Neuronal stem cell (in vitro differentiated cells): ENCODE results near the gene HHIPL1.

Source experiments
- DNase-seq: peaks from one replicate; pipeline ENCODE4 v3.0.0-alpha.2; 2013; ENCODE audit warnings: low spot score
- H2AFZ ChIP-seq: one replicate; pipeline ENCODE4 v1.6.1; 2013; ENCODE audit warnings: mild to moderate bottlenecking, low read length, inconsistent platforms
- H2AK5ac ChIP-seq: 2 replicates; pipeline ENCODE4 v1.6.1; 2013; ENCODE audit warnings: low read depth, mild to moderate bottlenecking, inconsistent platforms, low read length, moderate library complexity, mixed read lengths
- H2BK120ac ChIP-seq: 2 replicates; pipeline ENCODE4 v1.6.1; 2013; ENCODE audit warnings: low read depth, mild to moderate bottlenecking, inconsistent platforms, low read length, moderate library complexity, mixed read lengths
- H2BK12ac ChIP-seq: one replicate; pipeline ENCODE4 v1.6.1; 2013; ENCODE audit warnings: low read length, inconsistent platforms
- H2BK15ac ChIP-seq: 2 replicates; pipeline ENCODE4 v1.6.1; 2013; ENCODE audit warnings: mild to moderate bottlenecking, low read length, inconsistent platforms, mixed read lengths
- H2BK5ac ChIP-seq: one replicate; pipeline ENCODE4 v1.6.1; 2013; ENCODE audit warnings: inconsistent platforms, mild to moderate bottlenecking, low read length, moderate library complexity
- H3K14ac ChIP-seq: one replicate; pipeline ENCODE4 v1.6.1; 2013; ENCODE audit warnings: low read length, inconsistent platforms
- H3K18ac ChIP-seq: 2 replicates; pipeline ENCODE4 v1.6.1; 2013; ENCODE audit warnings: low read length, inconsistent platforms
- H3K23ac ChIP-seq: 2 replicates; pipeline ENCODE4 v1.6.1; 2013; ENCODE audit warnings: low read depth, mild to moderate bottlenecking, mixed read lengths, low read length, inconsistent platforms; ENCODE audit not compliant: poor library complexity
- H3K27ac ChIP-seq: replicated peaks from 3 replicates; pipeline ENCODE4 v1.5.1; 2013; ENCODE audit warnings: low read length, inconsistent platforms
- H3K27me3 ChIP-seq, 3 experiments: 2 replicates each; pipeline ENCODE4 v1.6.1; 2013; ENCODE audit warnings: low read length in 3 of 3, mild to moderate bottlenecking in 2 of 3, inconsistent platforms in 1 of 3, low read depth in 1 of 3, mixed read lengths in 1 of 3, moderate library complexity in 1 of 3; ENCODE audit not compliant: control insufficient read depth in 3 of 3, insufficient read depth in 3 of 3
- H3K36me3 ChIP-seq, 2 donors: replicated peaks in 1 of 2; 2 replicates each; pipeline ENCODE4 v1.6.1; 2013; ENCODE audit warnings: low read length in 2 of 2; ENCODE audit not compliant: control insufficient read depth in 2 of 2, insufficient read depth in 2 of 2
- H3K4ac ChIP-seq: 2 replicates; pipeline ENCODE4 v1.6.1; 2013; ENCODE audit warnings: inconsistent platforms, mild to moderate bottlenecking, low read length, moderate library complexity
- H3K4me1 ChIP-seq, 2 donors: 1 replicate in 1 of 2; 2 replicates in 1 of 2; pipeline ENCODE4 v1.6.1; 2013; ENCODE audit warnings: low read length in 2 of 2, low read depth in 1 of 2; ENCODE audit not compliant: control insufficient read depth in 2 of 2, insufficient read depth in 1 of 2
- H3K4me2 ChIP-seq: one replicate; pipeline ENCODE4 v1.6.1; 2013; ENCODE audit warnings: mild to moderate bottlenecking, low read length, inconsistent platforms; ENCODE audit not compliant: insufficient read depth, poor library complexity, severe bottlenecking
- H3K4me3 ChIP-seq, 2 donors: 2 replicates each; pipeline ENCODE4 v1.5.1; 2013; ENCODE audit warnings: low read length in 2 of 2, mild to moderate bottlenecking in 2 of 2, inconsistent platforms in 1 of 2, moderate library complexity in 1 of 2
- H3K79me1 ChIP-seq: one replicate; pipeline ENCODE4 v1.6.1; 2013; ENCODE audit warnings: low read depth, mild to moderate bottlenecking, inconsistent platforms, low read length, moderate library complexity
- H3K9ac ChIP-seq: one replicate; pipeline ENCODE4 v1.6.1; 2013; ENCODE audit warnings: mild to moderate bottlenecking, low read depth, low read length, inconsistent platforms; ENCODE audit not compliant: poor library complexity
- H3K9me3 ChIP-seq, 2 donors: replicated peaks in 1 of 2; 2 replicates each; pipeline versions ENCODE3 to v1.6.1; 2013; ENCODE audit warnings: low read length in 2 of 2, mild to moderate bottlenecking in 2 of 2, inconsistent platforms in 1 of 2, low read depth in 1 of 2, mixed read lengths in 1 of 2, moderate library complexity in 1 of 2; ENCODE audit not compliant: control insufficient read depth in 2 of 2, insufficient read depth in 1 of 2
- H4K8ac ChIP-seq: one replicate; pipeline ENCODE4 v1.6.1; 2013; ENCODE audit warnings: low read depth, mild to moderate bottlenecking, inconsistent platforms, low read length, moderate library complexity
- H4K91ac ChIP-seq: one replicate; pipeline ENCODE4 v1.6.1; 2013; ENCODE audit warnings: low read length, low read depth, mild to moderate bottlenecking, inconsistent platforms; ENCODE audit not compliant: poor library complexity
- WGBS, 2 donors: extraction: QIAGEN DNeasy Blood & Tissue Kit; methylation state at CpG; one replicate each; pipeline ENCODE4 v1.1.7; 2013; ENCODE audit warnings: missing lambda C conversion rate in 2 of 2, mixed read lengths in 1 of 2; ENCODE audit not compliant: insufficient read length in 2 of 2, insufficient replicate concordance in 1 of 2; ENCODE audit errors: extremely low coverage in 2 of 2; 5-methylcytosine and 5-hydroxymethylcytosine counted together

HHIPL1 gene

DNA sequence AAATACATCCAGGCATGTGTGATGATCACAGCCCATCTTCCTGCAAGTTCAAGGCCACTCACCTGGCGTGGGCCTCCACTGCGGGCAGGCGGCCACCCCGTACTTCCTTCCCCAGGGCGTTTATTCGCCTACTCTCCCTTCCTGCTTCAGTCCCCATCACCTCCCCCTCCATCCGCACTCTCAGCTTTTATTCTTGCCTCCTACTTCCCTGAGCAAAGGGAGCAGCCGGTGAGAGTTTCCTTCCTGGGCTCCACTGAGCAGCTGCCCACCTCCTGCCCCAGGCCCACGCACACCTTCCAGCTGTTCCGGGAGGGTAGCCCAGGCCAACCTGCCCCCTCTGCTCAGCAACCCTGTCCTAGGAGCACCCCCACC is 43.3 kb downstream of the HHIPL1 start:
- Histone ChIP-seq H3K23ac (no peak overlapping the region), H3K27me3 (no peaks in the 10 kb centered on the region), H3K36me3 (peaks cover 0 to 4% of the 10 kb centered on the region in 2 donors), H3K4ac (no peak overlapping the region), H2AK5ac (peak overlapping the region; percentile 40), H2BK5ac (no peak overlapping the region), H3K4me1 (peaks cover 5 to 12% of the 10 kb centered on the region in 2 donors), H3K14ac (no peak overlapping the region), H2BK120ac (no peak overlapping the region), H3K9me3 (no peaks in the 10 kb centered on the region), H2BK15ac (peak overlapping the region; percentile 28), H3K18ac (no peak overlapping the region), H3K4me3 (no peak overlapping the region), H2BK12ac (no peak overlapping the region), H3K79me1 (no peaks in the 10 kb centered on the region), H4K91ac (no peak overlapping the region), H4K8ac (no peak overlapping the region), H3K9ac (no peak overlapping the region), H3K27ac (no peak overlapping the region), H3K4me2 (no peak overlapping the region), H2AFZ (no peak overlapping the region)
- WGBS, 2 donors = no CpG with 5 or more reads among the region's 10 CpGs
- DNase-seq = no peak

DNA sequence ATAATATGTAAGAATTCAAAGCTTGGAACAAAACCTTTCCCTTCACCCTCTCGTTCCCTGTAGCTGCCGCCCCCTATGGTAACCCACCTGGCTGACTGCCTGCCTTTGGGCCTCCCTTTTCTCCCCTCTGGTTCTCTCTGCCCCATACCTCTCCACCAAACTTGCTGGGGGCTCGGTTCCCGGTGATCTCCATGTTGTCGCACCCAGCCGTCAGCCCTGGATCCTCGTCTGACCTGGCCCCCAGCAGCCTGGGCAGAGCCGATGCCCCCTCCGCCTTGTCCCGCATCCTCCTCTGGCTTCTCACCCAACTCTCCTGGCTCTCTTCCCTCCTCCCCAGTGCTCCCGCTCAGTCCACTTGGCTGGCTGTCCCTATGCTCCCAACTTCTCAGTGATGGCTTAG is 43.7 kb downstream of the HHIPL1 start:
- no peak for DNase-seq
- H4K8ac ChIP-seq = no peak overlapping the region
- peaks cover 0 to 4% of the 10 kb centered on the region in 2 donors for H3K36me3 ChIP-seq
- no peak overlapping the region for H3K9ac ChIP-seq
- H3K27me3 ChIP-seq = no peaks in the 10 kb centered on the region
- no peaks in the 10 kb centered on the region for H3K79me1 ChIP-seq
- no peak overlapping the region for H2BK120ac ChIP-seq
- no peak overlapping the region for H2AFZ ChIP-seq
- H2AK5ac ChIP-seq = no peak overlapping the region
- H3K4me2 ChIP-seq = no peak overlapping the region
- H2BK12ac ChIP-seq = no peak overlapping the region
- no peak overlapping the region for H3K14ac ChIP-seq
- no peak overlapping the region for H3K27ac ChIP-seq
- H3K23ac ChIP-seq = no peak overlapping the region
- peaks cover 5 to 12% of the 10 kb centered on the region in 2 donors for H3K4me1 ChIP-seq
- H3K9me3 ChIP-seq = no peaks in the 10 kb centered on the region
- H4K91ac ChIP-seq = no peak overlapping the region
- H3K4ac ChIP-seq = no peak overlapping the region
- H2BK5ac ChIP-seq = no peak overlapping the region
- WGBS, 2 donors = no CpG with 5 or more reads among the region's 11 CpGs
- peak overlapping the region; percentile 28 for H2BK15ac ChIP-seq
- H3K18ac ChIP-seq = peak overlapping the region; percentile 84
- no peak overlapping the region for H3K4me3 ChIP-seq

DNA sequence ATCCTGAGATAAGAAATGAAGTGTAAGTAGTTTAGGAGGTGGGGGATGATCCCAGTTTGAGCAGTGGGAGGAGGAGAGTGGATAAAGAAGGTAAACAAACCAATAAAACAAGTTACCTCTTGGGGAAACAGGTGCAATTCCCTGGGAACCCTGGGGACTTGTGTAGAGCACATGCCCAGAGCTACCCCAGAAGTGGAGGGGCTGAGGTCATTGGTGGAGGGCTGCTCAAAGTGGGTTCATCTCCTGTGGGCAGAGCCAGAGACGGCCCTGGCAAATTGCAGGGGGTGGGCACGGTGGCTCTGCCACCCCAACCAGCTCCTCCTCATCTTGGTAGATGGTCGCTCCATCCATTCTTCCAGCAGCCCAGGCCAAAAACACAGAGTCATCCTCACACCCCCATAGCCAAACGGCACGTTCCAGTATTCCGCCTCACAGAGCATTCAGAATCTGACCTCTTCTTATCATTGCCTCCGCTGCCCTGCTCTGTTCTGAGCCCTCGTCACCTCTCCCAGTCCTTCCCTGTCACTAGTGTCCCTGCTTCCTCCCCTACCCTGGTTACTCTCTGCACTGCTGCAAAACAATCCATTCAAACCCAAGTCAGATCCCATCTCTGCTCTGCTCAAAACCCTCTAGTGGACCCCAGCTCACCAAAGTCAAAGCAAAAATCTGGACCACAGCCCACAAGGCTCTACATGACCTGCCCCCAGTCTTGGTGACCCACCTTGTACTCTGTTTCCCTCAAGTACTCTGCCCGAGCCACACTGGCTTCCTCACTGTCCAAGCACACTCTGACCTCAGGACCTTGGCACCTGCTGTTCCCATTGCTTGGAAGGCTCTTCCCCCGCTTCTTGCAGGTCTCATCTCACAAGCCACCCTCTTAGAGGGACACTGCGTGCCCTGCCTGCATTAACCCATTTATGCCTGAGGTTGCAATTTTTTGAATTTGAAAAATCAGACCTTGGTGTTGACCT is 44.6 kb downstream of the HHIPL1 start:
- Histone ChIP-seq H3K36me3 (peaks cover 0 to 4% of the 10 kb centered on the region in 2 donors), H3K27me3 (no peaks in the 10 kb centered on the region), H3K23ac (no peak overlapping the region), H3K27ac (no peak overlapping the region), H3K9ac (no peak overlapping the region), H3K4me1 (peaks cover 4 to 12% of the 10 kb centered on the region in 2 donors), H2BK120ac (no peak overlapping the region), H4K8ac (no peak overlapping the region), H3K14ac (no peak overlapping the region), H2BK15ac (no peak overlapping the region), H3K4me2 (no peak overlapping the region), H3K79me1 (no peaks in the 10 kb centered on the region), H3K18ac (no peak overlapping the region), H3K9me3 (no peaks in the 10 kb centered on the region), H2BK5ac (no peak overlapping the region), H2AFZ (no peak overlapping the region), H2BK12ac (no peak overlapping the region), H4K91ac (no peak overlapping the region), H2AK5ac (no peak overlapping the region), H3K4ac (no peak overlapping the region), H3K4me3 (no peak overlapping the region)
- DNase-seq = no peak
- WGBS, 2 donors = no CpG with 5 or more reads among the region's 11 CpGs

DNA sequence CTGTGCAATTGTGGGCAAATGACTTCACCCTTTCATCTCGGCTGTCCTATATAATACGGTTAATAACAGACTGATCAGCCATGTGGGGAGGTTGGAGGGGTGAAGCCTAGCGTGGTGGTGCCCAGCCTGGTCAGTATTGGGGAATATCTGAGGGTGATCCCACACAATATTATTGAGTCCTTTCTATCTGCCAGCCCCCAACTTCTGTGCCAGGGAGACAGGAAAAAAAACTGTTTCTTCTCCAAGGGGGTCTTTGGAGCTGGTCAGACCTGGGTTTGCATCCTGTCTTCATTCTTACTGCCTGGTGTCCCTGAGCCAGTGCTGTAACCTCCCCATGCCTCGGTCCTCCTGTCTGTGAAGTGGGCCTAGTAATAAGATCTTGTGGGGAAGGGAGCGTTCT is 45.7 kb downstream of the HHIPL1 start:
- Histone ChIP-seq H3K14ac (no peak overlapping the region), H2AK5ac (no peak overlapping the region), H3K9ac (no peak overlapping the region), H2BK12ac (no peak overlapping the region), H2BK15ac (no peak overlapping the region), H3K18ac (no peak overlapping the region), H4K91ac (no peak overlapping the region), H3K4ac (no peak overlapping the region), H2BK120ac (no peak overlapping the region), H4K8ac (no peak overlapping the region), H3K27me3 (no peaks in the 10 kb centered on the region), H2BK5ac (no peak overlapping the region), H3K4me1 (peaks cover 0 to 4% of the 10 kb centered on the region in 2 donors), H3K23ac (no peak overlapping the region), H3K4me3 (no peak overlapping the region), H2AFZ (no peak overlapping the region), H3K36me3 (peaks cover 0 to 4% of the 10 kb centered on the region in 2 donors), H3K27ac (no peak overlapping the region), H3K4me2 (no peak overlapping the region), H3K9me3 (no peaks in the 10 kb centered on the region), H3K79me1 (no peaks in the 10 kb centered on the region)
- no peak for DNase-seq
- no CpG with 5 or more reads among the region's 5 CpGs for WGBS, 2 donors
